Tongue (tissue), 3 donors: ENCODE data around the gene CD207. TPM values are rescaled to one million over a fixed set of nuclear protein-coding genes. Genes with fewer than 3 reads are reported as not detected.

Experiments used
- DNase-seq: peaks from one replicate; pipeline ENCODE4 v3.0.0-alpha.2; 2015
- small RNA-seq: library from RNA; depleted of rRNA; stranded (forward); fragments of <200 nt; gene quantifications from one replicate; pipeline ENCODE3, GENCODE V24; 2014; ENCODE audit warnings: low replicate concordance
- total RNA-seq: library from RNA; depleted of rRNA; stranded (reverse); fragments of >200 nt; gene quantifications from one replicate; pipeline ENCODE4 v1.2.3, GENCODE V29; 2014

The CD207 gene
- total RNA-seq, 1 donor from 2014 or later = not detected

DNA sequence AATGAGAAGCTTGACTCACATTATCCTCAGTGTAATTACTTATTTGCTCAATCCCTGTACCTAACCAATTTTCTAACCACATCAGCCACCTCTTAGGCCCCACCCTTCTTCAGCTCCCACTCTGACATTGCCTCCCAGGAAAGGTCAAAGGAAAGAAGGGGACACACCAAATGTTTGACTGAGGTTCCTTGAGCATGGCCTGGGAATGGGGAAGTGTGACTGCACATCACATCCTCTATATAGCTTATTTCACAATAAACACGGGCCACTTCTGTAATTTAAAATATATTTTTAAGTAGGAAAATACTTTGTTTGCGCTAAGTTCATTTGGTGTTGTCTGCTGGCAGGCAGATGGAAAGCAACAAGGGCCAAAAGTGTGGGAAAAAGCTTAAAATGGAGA is 42.2 kb downstream of the CD207 start:
- no peak for DNase-seq

- DNase-seq = no peak
Measured at GRCh38 chr2:70790136-70790828, 45.3 kb downstream of the CD207 start, which contains the start of gene FIGLA. FIGLA (minus strand) TSS chr2:70790643; CDS start chr2:70790638, 5 bp downstream.

- peak; percentile 84 for DNase-seq
Measured at GRCh38 chr2:70789304-70790135, 46.1 kb downstream of the CD207 start.

DNA sequence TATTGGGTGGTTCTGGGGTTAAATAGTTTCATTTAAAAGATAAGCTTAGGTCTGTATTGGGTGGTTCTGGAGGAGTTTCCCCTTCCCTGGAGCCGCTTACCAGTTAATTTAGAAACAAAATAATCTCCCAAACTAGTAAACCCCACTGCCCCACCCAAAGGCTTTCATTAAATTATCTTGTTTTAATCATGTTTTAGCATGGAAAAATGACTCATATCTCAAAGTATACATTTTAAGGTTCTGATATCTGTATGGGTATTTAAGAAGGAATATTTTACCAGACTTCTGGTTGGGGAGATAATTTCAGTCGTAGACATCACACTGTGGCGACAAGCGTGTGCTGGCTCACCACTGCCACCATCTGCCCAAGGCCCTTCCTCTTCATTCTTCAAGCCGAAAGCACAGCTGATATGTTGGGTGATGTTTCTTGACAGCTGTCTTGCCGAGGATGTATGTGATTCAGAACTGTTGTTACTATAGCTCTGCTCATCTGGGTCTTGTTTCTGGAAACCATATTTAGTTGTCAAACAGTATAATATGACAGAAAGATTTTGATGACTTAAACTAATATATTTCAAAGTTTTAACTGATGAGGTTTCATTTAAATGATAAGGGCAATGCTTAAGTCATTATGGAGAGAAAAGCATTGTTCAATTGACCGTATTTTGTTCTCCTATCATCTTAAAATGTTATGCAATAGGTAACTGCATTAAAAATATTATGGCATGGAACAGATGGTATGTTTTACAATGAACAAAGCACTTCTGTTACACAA is 50.3 kb downstream of the CD207 start:
- peak; percentile 87 for DNase-seq

DNA sequence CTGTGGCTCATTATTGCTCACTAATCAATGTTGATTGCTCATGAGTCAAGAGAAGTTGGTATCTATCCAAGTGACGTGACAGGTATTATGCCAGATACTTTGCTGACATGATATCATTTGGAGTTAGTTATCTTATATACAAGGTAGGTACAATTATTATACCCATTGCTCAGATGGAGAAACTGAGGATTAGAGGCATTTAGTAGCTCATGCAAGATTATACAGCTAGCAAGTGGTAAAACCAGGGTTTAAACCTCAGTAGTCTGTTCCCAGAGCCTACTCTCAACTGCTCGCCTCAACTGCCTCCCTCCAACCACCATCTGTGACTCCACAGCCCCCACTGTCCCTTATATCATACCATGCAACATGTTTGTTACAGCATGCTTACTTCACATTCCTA is 51.3 kb downstream of the CD207 start:
- no peak for DNase-seq

Small RNAs within 50 kb of the gene (small RNA-seq; reads per million reads assigned to genes)
- not detected for gene HMGN2P21

Other genes with a start within 250 kb of the CD207 start
- gene ADD2, start 67.6 kb downstream of the CD207 start, total RNA-seq = 2.8 TPM
- not detected for gene FIGLA, start 45.2 kb downstream of the CD207 start, total RNA-seq
- not detected for gene CLEC4F, start 15.2 kb downstream of the CD207 start, total RNA-seq
- gene VAX2, start 64.8 kb upstream of the CD207 start, total RNA-seq = 0.51 TPM
- 4.3 TPM for gene ATP6V1B1, start 100.1 kb upstream of the CD207 start, total RNA-seq
- gene ANKRD53, start 142.8 kb upstream of the CD207 start, total RNA-seq = 0.31 TPM
- gene TEX261, start 159.1 kb upstream of the CD207 start, total RNA-seq = 63.3 TPM
- 47.3 TPM for gene NAGK, start 232.8 kb upstream of the CD207 start, total RNA-seq